PC-9 (cell line): ENCODE measurements around the gene CRYGD.

Experiments
- CTCF ChIP-seq: fragments of 200-600 bp; sonication (generic); conservative IDR thresholded peaks from 2 replicates; pipeline ENCODE4 v1.6.1; 2017; ENCODE audit warnings: mixed run types, antibody characterized with exemption, mild to moderate bottlenecking, moderate library complexity
- EZH2 ChIP-seq: fragments of 200-600 bp; sonication (generic); IDR thresholded peaks from 2 replicates; pipeline ENCODE4 v1.8.0; 2017; ENCODE audit warnings: antibody characterized with exemption, low read depth

GRCh38 chr2:208128136-208128535, 3.8 kb upstream of the CRYGD start:
- TF ChIP-seq CTCF (no peak), EZH2 (no peak)
